Measurements from ENCODE around the gene TSSK2. TPM values are rescaled to one million over a fixed set of nuclear protein-coding genes. Genes with fewer than 3 reads are reported as not detected.

Gene TSSK2
- total RNA-seq, 1 donor from 2014 or later = not detected

GRCh38 chr22:19178065-19178656, 47.1 kb downstream of the TSSK2 start:
- peak overlapping the region; percentile 97 for H3K4me3 ChIP-seq
- TF ChIP-seq CTCF (IDR thresholded peaks at IDR 0.05; ENCODE audit: borderline replicate concordance) = no peak
- intact Hi-C loops (cut with micrococcal nuclease) = no loop called here
- H3K27me3 ChIP-seq (ENCODE audit: low read depth) = no peaks in the 10 kb centered on the region
- no peaks in the 10 kb centered on the region for H3K9me3 ChIP-seq (replicated peaks)
- DNase-seq = peak; percentile 53
- H3K27ac ChIP-seq (replicated peaks) = peak overlapping the region; percentile 92
- peaks cover 61% of the 10 kb centered on the region for H3K4me1 ChIP-seq
- no peaks in the 10 kb centered on the region for H3K36me3 ChIP-seq

- DNase-seq = peak; percentile 94
- Histone ChIP-seq H3K4me1 (peaks cover 53% of the 10 kb centered on the region), H3K4me3 (peak within 1 kb of the TSS; percentile 97), H3K27me3 (ENCODE audit: low read depth) (no peaks in the 10 kb centered on the region), H3K36me3 (no peaks in the 10 kb centered on the region), H3K9me3 (replicated peaks) (no peaks in the 10 kb centered on the region), H3K27ac (replicated peaks) (peak within 1 kb of the TSS; percentile 92)
- no peak for TF ChIP-seq CTCF (IDR thresholded peaks at IDR 0.05; ENCODE audit: borderline replicate concordance)
- intact Hi-C loops (cut with micrococcal nuclease) = no loop called here
These were observed 47.8 kb downstream of the TSSK2 start, which contains the start of gene SLC25A1 for GRCh38 chr22:19178657-19179496. Gene SLC25A1 (minus strand): TSS chr22:19178736. CDS start chr22:19178673, 63 bp downstream.

GRCh38 chr22:19179497-19180048, 48.5 kb downstream of the TSSK2 start:
- H3K4me3 ChIP-seq = peak overlapping the region; percentile 97
- no peaks in the 10 kb centered on the region for H3K27me3 ChIP-seq (ENCODE audit: low read depth)
- DNase-seq = peak; percentile 73
- peak; percentile 81 for TF ChIP-seq CTCF (IDR thresholded peaks at IDR 0.05; ENCODE audit: borderline replicate concordance)
- H3K27ac ChIP-seq (replicated peaks) = peak overlapping the region; percentile 92
- intact Hi-C loops (cut with micrococcal nuclease) = no loop called here
- H3K9me3 ChIP-seq (replicated peaks) = no peaks in the 10 kb centered on the region
- H3K36me3 ChIP-seq = no peaks in the 10 kb centered on the region
- peaks cover 47% of the 10 kb centered on the region for H3K4me1 ChIP-seq

- Histone ChIP-seq H3K9me3 (replicated peaks) (no peaks in the 10 kb centered on the region), H3K4me1 (peaks cover 40% of the 10 kb centered on the region), H3K27ac (replicated peaks) (no peak overlapping the region), H3K27me3 (ENCODE audit: low read depth) (no peaks in the 10 kb centered on the region), H3K4me3 (no peak overlapping the region), H3K36me3 (no peaks in the 10 kb centered on the region)
- TF ChIP-seq CTCF (IDR thresholded peaks at IDR 0.05; ENCODE audit: borderline replicate concordance) = no peak
- intact Hi-C loops (cut with micrococcal nuclease) = no loop called here
- DNase-seq = no peak
These were observed 49.1 kb downstream of the TSSK2 start for GRCh38 chr22:19180234-19180633.

GRCh38 chr22:19180740-19181410, 49.8 kb downstream of the TSSK2 start:
- no peak for DNase-seq

More at GRCh38 chr22:19180740-19181410, 49.8 kb downstream of the TSSK2 start:
- H3K9me3 ChIP-seq (replicated peaks) = no peaks in the 10 kb centered on the region
- no peaks in the 10 kb centered on the region for H3K36me3 ChIP-seq
- TF ChIP-seq CTCF (IDR thresholded peaks at IDR 0.05; ENCODE audit: borderline replicate concordance) = no peak
- no peaks in the 10 kb centered on the region for H3K27me3 ChIP-seq (ENCODE audit: low read depth)
- H3K4me3 ChIP-seq = no peak overlapping the region
- H3K27ac ChIP-seq (replicated peaks) = no peak overlapping the region
- H3K4me1 ChIP-seq = peaks cover 33% of the 10 kb centered on the region
- intact Hi-C loops (cut with micrococcal nuclease) = no loop called here

Data from left ventricle myocardium inferior (tissue), 1 donor.